C1 segment of cervical spinal cord (tissue), 14 donors: Measurements from ENCODE around the gene MIS18A.
"Not testable (repeated sequence)": the region's sequence is repeated elsewhere in the genome, so short reads cannot be mapped to it uniquely, and the experiment has no call there.

Source experiments
- DNase-seq, 14 donors: peaks; one replicate each; lab custom pipeline; 2025; lab: John Stamatoyannopoulos, UW

The MIS18A gene, protein sequence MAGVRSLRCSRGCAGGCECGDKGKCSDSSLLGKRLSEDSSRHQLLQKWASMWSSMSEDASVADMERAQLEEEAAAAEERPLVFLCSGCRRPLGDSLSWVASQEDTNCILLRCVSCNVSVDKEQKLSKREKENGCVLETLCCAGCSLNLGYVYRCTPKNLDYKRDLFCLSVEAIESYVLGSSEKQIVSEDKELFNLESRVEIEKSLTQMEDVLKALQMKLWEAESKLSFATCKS

GRCh38 chr21:32278518-32279376 lies at the start of gene MIS18A:
Gene MIS18A, minus strand, starts transcription at chr21:32279049. Its CDS starts 35 bp downstream, at chr21:32279014.
- peak; percentile 69 to 98 (median 92) for DNase-seq

GRCh38 chr21:32328595-32328994 lies 49.7 kb upstream of the MIS18A start:
- DNase-seq = no peak

GRCh38 chr21:32325706-32326105 lies 46.9 kb upstream of the MIS18A start:
- peak in 6 of 14 donors; percentile 17 to 45 (median 26) for DNase-seq

DNA sequence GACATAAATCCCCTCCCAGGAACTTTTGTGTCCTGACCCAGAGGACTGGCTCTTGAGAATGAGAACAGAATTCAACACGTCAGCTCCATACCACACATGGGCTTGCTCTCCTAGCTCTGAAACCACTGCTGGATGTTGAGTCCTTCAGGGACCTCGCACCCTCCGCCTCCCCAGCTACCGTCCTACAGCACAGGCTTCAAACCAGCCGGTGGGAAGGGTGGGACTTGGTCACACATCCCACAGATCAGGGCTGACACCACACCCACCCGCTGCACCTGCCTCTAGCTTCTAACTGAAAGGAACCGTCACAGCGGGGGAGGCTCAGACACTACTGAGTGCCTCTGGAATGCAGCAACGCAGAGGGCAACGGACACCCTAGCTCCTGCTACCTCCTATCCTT lies 43.8 kb upstream of the MIS18A start:
- no peak for DNase-seq

GRCh38 chr21:32322103-32322502 lies 43.3 kb upstream of the MIS18A start:
- DNase-seq = no peak

GRCh38 chr21:32321480-32321879 lies 42.6 kb upstream of the MIS18A start:
- DNase-seq = no peak

GRCh38 chr21:32320726-32321125 lies 41.9 kb upstream of the MIS18A start:
- DNase-seq = no peak

- DNase-seq = peak in 1 of 14 donors; percentile 15
Observed at GRCh38 chr21:32320059-32320458, 41.2 kb upstream of the MIS18A start.

- DNase-seq = no peak
Observed at GRCh38 chr21:32319012-32319411, 40.2 kb upstream of the MIS18A start.

DNA sequence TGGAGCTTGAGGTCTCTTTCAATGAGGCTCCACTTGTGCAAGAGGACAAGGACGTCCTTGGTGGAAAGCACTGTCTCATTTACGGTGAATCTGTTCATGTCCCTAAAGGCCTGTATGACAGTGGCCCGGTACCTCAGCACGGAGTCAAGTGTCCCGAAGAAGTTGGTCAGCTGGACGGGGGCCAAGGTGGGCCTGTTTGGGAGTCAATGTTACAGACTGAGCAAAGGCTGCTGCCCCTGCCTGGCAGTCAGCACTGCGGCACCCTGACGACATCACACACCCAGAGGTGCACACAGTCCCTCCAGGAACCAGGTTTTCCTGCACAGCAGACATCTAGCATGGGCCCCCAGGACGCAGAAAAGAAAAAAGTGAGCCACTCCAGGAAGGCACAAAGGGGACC lies 38.9 kb upstream of the MIS18A start:
- no peak for DNase-seq

DNA sequence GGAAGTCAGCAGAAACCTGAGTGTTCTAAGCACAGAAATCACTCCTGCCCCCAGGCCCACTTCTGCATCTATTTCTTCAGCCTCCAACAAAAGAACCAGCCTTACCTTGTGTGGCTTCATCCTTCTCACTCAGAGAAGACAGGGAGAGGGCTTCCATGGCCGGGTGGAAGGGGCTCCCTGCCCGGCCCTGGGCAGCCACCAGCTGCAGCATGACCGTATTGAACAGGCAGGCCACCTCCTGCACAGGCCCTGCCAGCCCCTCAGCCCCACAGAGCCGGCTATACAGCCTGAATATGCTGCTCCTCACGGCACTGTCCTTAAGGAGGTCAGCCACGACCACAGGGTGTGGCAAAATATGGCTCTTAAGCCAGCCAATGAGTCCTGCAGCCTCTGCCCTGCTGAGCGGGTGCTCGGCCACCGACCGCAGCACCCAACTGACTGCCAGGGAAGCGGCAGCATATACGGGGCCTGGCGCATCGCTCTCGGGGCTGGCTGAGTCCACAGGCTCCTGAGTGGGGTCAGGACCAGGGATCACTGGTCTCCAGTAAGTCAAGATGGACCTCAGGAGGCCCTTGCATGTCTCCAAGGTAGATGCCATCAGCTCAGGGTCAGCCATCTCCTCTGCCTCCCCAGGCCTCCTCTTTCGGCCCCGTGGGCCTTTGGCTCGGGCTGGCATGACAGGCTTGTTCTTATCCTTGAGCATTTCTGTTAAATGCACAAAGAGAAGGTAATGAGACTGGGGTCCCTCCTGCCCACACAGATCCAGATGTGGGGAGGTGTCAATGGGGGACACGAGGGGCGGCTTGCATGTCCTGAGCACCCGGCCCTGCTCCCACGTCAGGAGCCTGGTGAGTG lies 37.7 kb upstream of the MIS18A start:
- no peak for DNase-seq

- no peak for DNase-seq
Observed at GRCh38 chr21:32315511-32316281, 36.8 kb upstream of the MIS18A start.

DNA sequence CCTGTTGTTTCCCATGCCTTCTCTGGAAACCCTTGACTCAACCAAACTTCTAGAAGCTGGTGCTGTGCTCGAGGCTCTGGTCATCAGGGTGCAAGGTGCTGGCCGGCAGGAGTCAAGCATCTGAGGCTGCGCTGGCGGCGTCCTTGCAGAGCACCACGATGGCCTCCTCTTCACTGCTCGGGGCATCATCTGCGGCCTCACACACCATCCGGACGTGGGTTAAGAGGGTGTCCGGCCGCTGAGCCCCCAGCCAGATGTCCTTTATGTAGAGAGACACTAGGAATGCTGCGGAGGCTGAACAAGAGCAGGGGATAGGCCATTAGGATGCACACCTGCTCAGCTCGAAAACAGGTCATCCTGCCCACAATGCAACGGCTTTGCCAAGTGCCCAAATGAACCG lies 36.0 kb upstream of the MIS18A start:
- no peak for DNase-seq

GRCh38 chr21:32312976-32313375 lies 34.1 kb upstream of the MIS18A start:
- no peak for DNase-seq

- DNase-seq = peak in 3 of 14 donors; percentile 19 to 25 (median 21)
Observed at GRCh38 chr21:32312326-32312725, 33.5 kb upstream of the MIS18A start.

- no peak for DNase-seq
Observed at GRCh38 chr21:32311621-32312020, 32.8 kb upstream of the MIS18A start.

GRCh38 chr21:32310976-32311375 lies 32.1 kb upstream of the MIS18A start:
- not testable (repeated sequence) for DNase-seq

- no peak for DNase-seq
Observed at GRCh38 chr21:32309906-32310460, 31.1 kb upstream of the MIS18A start.

GRCh38 chr21:32308696-32309095 lies 29.8 kb upstream of the MIS18A start:
- DNase-seq = no peak

DNA sequence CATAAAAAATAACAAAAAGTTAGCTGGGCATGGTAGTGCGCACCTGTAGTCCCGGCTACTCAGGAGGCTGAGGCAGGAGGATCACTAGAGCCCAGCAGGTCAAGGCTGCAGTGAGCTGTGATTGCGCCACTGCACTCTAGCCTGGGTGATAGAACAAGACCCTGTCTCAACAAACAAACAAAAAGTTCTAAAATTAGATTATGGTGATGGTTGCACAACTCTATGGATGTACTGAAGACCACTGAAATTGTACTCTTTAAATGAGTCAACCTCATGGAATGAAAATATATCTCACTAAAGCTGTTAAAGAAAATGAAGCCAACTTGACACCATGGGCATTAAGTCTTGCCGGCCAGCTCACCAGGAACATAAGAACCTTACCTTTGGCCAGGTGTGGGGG lies 28.9 kb upstream of the MIS18A start:
- no peak for DNase-seq
